Neural cell (in vitro differentiated cells): ENCODE results near the gene LCA5. TPM values are rescaled to one million over a fixed set of nuclear protein-coding genes. Genes with fewer than 3 reads are reported as not detected.

Experiments used
- H2AFZ ChIP-seq: fragments of 200-600, 300-800 bp; sonication (generic), shearing (Covaris generic); 2 replicates; pipeline ENCODE4 v1.6.0; 2014; ENCODE audit warnings: low read depth, mild to moderate bottlenecking, antibody characterized with exemption, low read length, moderate library complexity
- H3F3A ChIP-seq: fragments of 200-600 bp; shearing (Covaris generic); 2 replicates; pipeline ENCODE4 v1.6.1; 2016; ENCODE audit warnings: mild to moderate bottlenecking, moderate library complexity, mixed read lengths, antibody characterized with exemption, low read length; ENCODE audit not compliant: insufficient read depth, poor library complexity, severe bottlenecking
- H3K27ac ChIP-seq: fragments of 200-600, 300-800 bp; sonication (generic), shearing (Covaris generic); 2 replicates; pipeline ENCODE4 v1.5.1; 2014; ENCODE audit warnings: mild to moderate bottlenecking, low read length, moderate library complexity
- H3K27me3 ChIP-seq: fragments of 300-800, 200-600 bp; sonication (generic), shearing (Covaris generic); 2 replicates; pipeline ENCODE4 v1.6.0; 2014; ENCODE audit warnings: mild to moderate bottlenecking, low read depth, low read length, moderate library complexity; ENCODE audit not compliant: insufficient read depth
- H3K36me3 ChIP-seq: fragments of 300-800, 200-600 bp; sonication (generic), shearing (Covaris generic); 2 replicates; pipeline ENCODE4 v1.5.1; 2014; ENCODE audit warnings: mild to moderate bottlenecking, antibody characterized with exemption, low read length, moderate library complexity; ENCODE audit not compliant: insufficient read depth
- H3K4me2 ChIP-seq: fragments of 300-800, 200-600 bp; sonication (generic), shearing (Covaris generic); 2 replicates; pipeline ENCODE4 v1.6.0; 2014; ENCODE audit warnings: mild to moderate bottlenecking, low read length
- H3K4me3 ChIP-seq: fragments of 300-800, 200-600 bp; sonication (generic), shearing (Covaris generic); 2 replicates; pipeline ENCODE4 v1.5.1; 2014; ENCODE audit warnings: mild to moderate bottlenecking, low read length, moderate library complexity
- H3K79me2 ChIP-seq: fragments of 200-600 bp; shearing (Covaris generic); replicated peaks from 2 replicates; pipeline ENCODE4 v1.6.0; 2014; ENCODE audit warnings: mild to moderate bottlenecking, low read length, moderate library complexity; ENCODE audit not compliant: insufficient read depth
- H3K9ac ChIP-seq: fragments of 300-800, 200-600 bp; sonication (generic), shearing (Covaris generic); 2 replicates; pipeline ENCODE4 v1.6.1; 2016; ENCODE audit warnings: mild to moderate bottlenecking, low read length, mixed read lengths
- H3K9me2 ChIP-seq: fragments of 200-600 bp; shearing (Covaris generic); 2 replicates; pipeline ENCODE4 v1.6.1; 2016; ENCODE audit warnings: mild to moderate bottlenecking, low read length, mixed read lengths; ENCODE audit not compliant: insufficient read depth
- H3K9me3 ChIP-seq: fragments of 200-600, 300-800 bp; sonication (generic), shearing (Covaris generic); 2 replicates; pipeline ENCODE4 v1.6.1; 2016; ENCODE audit warnings: mild to moderate bottlenecking, mixed run types, low read length, moderate library complexity, mixed read lengths
- H4K20me1 ChIP-seq: fragments of 200-600 bp; shearing (Covaris generic); 2 replicates; pipeline ENCODE4 v1.6.1; 2016; ENCODE audit warnings: mild to moderate bottlenecking, mixed run types; ENCODE audit not compliant: insufficient read depth
- CTCF ChIP-seq: fragments of 450-650 bp; IDR thresholded peaks from 2 replicates; pipeline ENCODE4 v1.5.1; 2014; ENCODE audit warnings: antibody characterized with exemption, mild to moderate bottlenecking, moderate library complexity; ENCODE audit not compliant: poor library complexity, severe bottlenecking
- EP300 ChIP-seq: fragments of 450-650 bp; conservative IDR thresholded peaks from 2 replicates; pipeline ENCODE4 v1.6.1; 2014; ENCODE audit warnings: antibody characterized with exemption, mild to moderate bottlenecking, moderate library complexity; ENCODE audit not compliant: poor library complexity, severe bottlenecking
- EZH2 ChIP-seq: fragments of 200-600, 300-800 bp; shearing (Covaris generic), sonication (generic); IDR thresholded peaks from 2 replicates; pipeline ENCODE4 v1.6.1; 2014; ENCODE audit warnings: antibody characterized with exemption, low read length, borderline replicate concordance, mild to moderate bottlenecking; ENCODE audit not compliant: insufficient read depth, poor library complexity, severe bottlenecking
- MXI1 ChIP-seq: fragments of 450-650 bp; conservative IDR thresholded peaks from 2 replicates; pipeline ENCODE4 v1.6.1; 2014; ENCODE audit warnings: antibody characterized with exemption, mild to moderate bottlenecking; ENCODE audit not compliant: poor library complexity, severe bottlenecking
- POLR2AphosphoS5 ChIP-seq: IDR thresholded peaks from 2 replicates; pipeline ENCODE4 v1.6.1; 2012
- RAD21 ChIP-seq: fragments of 450-650 bp; conservative IDR thresholded peaks from 2 replicates; pipeline ENCODE4 v1.6.1; 2014; ENCODE audit warnings: antibody characterized with exemption, mild to moderate bottlenecking, moderate library complexity
- REST ChIP-seq: IDR thresholded peaks from 2 replicates; pipeline ENCODE4 v1.6.1; 2012; ENCODE audit warnings: borderline replicate concordance
- SMC3 ChIP-seq: fragments of 450-650 bp; conservative IDR thresholded peaks from 2 replicates; pipeline ENCODE4 v1.6.1; 2014; ENCODE audit warnings: antibody characterized with exemption, mild to moderate bottlenecking, moderate library complexity; ENCODE audit not compliant: poor library complexity
- TAF1 ChIP-seq: IDR thresholded peaks from 2 replicates; pipeline ENCODE4 v1.6.1; 2012; ENCODE audit warnings: low read depth
- polyA plus RNA-seq: library from polyadenylated mRNA; depleted of rRNA; stranded (reverse); fragments of >200 nt; gene quantifications from 2 replicates; pipeline ENCODE4 v1.2.3, GENCODE V29; 2014

The LCA5 gene
- polyA plus RNA-seq, 1 donor from 2014 or later = 13.2 TPM

GRCh38 chr6:79469376-79470246, 67.6 kb downstream of the LCA5 start:
- Histone ChIP-seq H3F3A (no peaks in the 10 kb centered on the region), H3K27me3 (no peaks in the 10 kb centered on the region), H3K79me2 (no peaks in the 10 kb centered on the region), H3K4me3 (no peak overlapping the region), H2AFZ (no peak overlapping the region), H3K36me3 (no peaks in the 10 kb centered on the region), H3K9ac (no peak overlapping the region), H3K27ac (no peak overlapping the region), H4K20me1 (no peaks in the 10 kb centered on the region), H3K9me2 (no peaks in the 10 kb centered on the region), H3K9me3 (no peaks in the 10 kb centered on the region), H3K4me2 (no peak overlapping the region)
- TF ChIP-seq EP300 (no peak), MXI1 (no peak), TAF1 (no peak), POLR2AphosphoS5 (no peak), REST (no peak), EZH2 (no peak), SMC3 (no peak), RAD21 (no peak), CTCF (no peak)

DNA sequence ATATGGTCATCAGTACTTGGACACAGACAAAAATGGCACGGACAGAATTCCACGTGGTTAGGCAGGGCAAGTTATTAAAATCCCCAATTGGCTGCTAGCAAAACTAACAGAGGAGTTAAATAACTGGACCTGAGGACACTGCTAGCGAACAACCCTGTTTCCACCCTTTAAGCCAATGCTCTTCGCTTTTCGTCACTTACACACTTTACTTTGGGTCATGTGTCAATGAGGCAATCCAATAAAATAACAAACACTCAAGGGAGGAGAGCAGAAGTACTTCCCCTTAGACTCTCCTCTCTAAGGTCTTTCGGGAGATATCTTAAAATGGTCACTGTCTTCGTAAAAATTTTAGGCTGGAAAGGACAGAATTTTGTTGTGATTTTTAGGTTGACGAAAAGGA, 68.6 kb downstream of the LCA5 start:
- Histone ChIP-seq H3K9me2 (no peaks in the 10 kb centered on the region), H3K9ac (no peak overlapping the region)

More for the DNA sequence above, 68.6 kb downstream of the LCA5 start:
- H3F3A ChIP-seq = no peaks in the 10 kb centered on the region
- no peak overlapping the region for H2AFZ ChIP-seq
- no peaks in the 10 kb centered on the region for H3K79me2 ChIP-seq
- no peaks in the 10 kb centered on the region for H4K20me1 ChIP-seq
- no peak overlapping the region for H3K4me2 ChIP-seq
- no peaks in the 10 kb centered on the region for H3K36me3 ChIP-seq
- H3K27ac ChIP-seq = no peak overlapping the region
- no peaks in the 10 kb centered on the region for H3K9me3 ChIP-seq
- TF ChIP-seq EP300 (no peak), POLR2AphosphoS5 (no peak), MXI1 (no peak), REST (no peak), EZH2 (no peak), RAD21 (no peak), SMC3 (no peak), CTCF (no peak), TAF1 (no peak)
- H3K27me3 ChIP-seq = no peaks in the 10 kb centered on the region
- no peak overlapping the region for H3K4me3 ChIP-seq
